HuH-7 (cell line): Measurements from ENCODE around the gene NRG3.

Source experiments
- DNase-seq: peaks from one replicate; pipeline ENCODE4 v3.0.0; 2011; ENCODE audit warnings: low spot score

Gene NRG3

GRCh38 chr10:82391971-82392370 lies 517.0 kb downstream of the NRG3 start:
- DNase-seq, result no peak

GRCh38 chr10:82392533-82392932 lies 517.5 kb downstream of the NRG3 start:
- no peak for DNase-seq

DNA sequence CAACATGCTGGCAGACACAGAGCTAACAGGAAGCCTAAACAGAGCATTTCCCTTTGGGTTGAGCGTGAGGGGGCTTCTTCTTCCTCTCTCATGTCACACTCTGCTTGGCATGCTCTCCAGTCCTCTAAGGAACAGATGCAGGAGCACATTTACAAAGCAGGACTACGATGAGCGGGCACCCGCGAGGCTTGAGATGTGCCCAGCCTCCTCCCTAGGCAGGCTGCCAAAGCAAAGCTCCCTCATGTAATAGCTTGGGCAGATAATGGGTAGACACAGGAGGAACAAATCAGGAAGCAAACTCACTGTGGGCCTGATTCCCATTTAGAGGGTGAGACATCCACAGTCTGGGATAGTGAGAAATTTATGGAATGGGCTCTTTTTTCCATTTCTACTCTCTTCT lies 519.1 kb downstream of the NRG3 start:
- DNase-seq, result no peak

DNA sequence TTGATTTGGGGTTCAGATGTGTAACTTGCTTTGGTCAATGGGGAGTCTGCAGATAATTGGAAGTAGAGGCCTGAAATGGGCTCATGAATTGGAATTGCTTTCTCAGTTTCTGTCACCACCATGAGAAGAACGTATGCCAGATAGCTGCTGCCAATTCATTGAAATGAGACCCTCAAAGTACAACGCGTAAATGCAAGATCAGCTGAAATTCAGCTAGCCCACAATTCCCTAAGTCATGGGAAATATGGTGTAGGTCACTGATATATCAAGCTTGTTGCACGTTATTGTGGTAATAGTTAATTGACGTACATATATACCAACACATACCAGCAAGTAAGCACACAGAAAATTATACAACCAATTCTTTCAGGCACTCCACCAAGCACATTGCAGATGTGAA lies 520.0 kb downstream of the NRG3 start:
- DNase-seq, result no peak

DNA sequence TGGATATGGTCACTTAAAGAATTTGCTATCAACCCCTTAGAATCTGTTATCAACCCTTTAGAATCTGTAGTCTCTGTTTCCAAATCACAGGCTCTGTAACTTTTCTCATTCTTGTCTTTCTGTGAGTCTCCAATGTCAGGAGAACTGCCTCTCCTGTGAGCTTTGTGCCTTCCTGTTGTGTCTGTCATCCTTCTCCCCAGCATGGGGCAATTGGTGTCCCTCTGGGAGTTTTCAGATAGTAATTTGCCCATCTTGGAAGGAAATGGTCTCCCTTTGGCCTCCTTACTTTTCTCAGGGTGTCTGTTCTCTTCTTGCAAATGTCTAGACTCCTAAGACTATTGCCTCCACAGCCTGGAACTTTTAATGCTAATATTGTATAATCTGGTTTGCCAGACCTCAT lies 521.9 kb downstream of the NRG3 start:
- DNase-seq, result no peak

DNA sequence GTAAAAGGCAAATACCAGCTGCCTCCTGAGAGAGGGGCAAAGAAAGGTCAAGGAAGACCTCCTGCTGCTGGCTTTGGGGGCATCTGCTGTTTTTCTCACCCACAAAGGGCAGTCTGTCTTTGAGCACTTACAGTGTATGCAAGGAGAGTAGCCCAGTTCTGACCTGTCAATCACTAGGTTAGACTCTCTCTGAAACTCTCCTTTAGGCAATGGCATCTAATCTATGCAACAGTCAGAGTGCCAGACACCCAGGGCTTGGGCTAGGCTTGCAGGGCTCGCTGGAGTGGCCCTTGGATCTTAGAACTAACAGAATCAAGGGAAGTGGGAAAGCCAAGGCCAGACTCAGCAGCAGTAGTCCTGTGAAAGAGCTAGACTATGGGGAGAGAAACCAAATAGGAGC lies 522.9 kb downstream of the NRG3 start:
- no peak for DNase-seq

GRCh38 chr10:82399850-82400249 lies 524.9 kb downstream of the NRG3 start:
- no peak for DNase-seq

- no peak for DNase-seq
Observed at GRCh38 chr10:82400841-82401240, 525.8 kb downstream of the NRG3 start.

- DNase-seq, result no peak
Observed at GRCh38 chr10:82402906-82403401, 528.0 kb downstream of the NRG3 start.

DNA sequence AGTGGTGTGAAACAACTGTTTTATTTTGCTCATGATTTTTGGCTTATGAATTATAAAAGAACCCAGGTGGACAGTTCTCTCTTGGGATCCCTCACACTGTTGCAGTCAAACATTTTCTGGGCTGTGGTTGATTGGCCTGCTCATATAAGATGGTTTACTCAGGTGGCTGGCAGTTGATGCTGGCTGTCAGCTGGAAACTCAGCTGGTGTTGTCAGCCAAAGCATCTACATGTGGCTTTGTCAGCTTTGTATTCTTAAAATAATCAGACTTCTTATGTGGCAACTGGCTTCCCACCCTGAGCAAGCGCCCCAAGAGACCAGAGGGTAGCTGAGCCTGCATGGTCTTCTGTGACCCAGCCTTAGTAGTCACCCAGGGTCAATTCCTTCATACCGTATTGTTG lies 534.7 kb downstream of the NRG3 start:
- DNase-seq, result no peak

GRCh38 chr10:82411416-82411815 lies 536.4 kb downstream of the NRG3 start:
- no peak for DNase-seq

DNA sequence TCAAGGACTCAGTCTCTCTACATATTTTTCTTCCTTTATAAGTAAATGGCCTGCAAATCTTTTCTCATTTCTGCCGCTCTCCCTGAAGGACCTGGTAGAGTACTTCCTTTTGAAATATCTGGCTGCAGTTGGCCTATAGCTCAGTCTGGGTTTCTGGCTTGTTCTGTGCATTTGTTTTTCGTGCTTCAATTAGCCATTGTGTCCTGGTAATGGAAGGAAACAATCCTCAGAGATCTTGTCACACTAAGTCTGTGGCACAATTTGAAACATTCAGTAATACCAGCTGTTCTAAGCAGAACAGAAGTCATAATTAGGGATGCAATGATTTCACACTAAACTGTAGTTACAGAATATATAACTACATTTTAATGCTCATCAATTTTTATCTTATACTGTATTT lies 545.0 kb downstream of the NRG3 start:
- DNase-seq, result no peak

GRCh38 chr10:82429302-82429701 lies 554.3 kb downstream of the NRG3 start:
- DNase-seq, result no peak

DNA sequence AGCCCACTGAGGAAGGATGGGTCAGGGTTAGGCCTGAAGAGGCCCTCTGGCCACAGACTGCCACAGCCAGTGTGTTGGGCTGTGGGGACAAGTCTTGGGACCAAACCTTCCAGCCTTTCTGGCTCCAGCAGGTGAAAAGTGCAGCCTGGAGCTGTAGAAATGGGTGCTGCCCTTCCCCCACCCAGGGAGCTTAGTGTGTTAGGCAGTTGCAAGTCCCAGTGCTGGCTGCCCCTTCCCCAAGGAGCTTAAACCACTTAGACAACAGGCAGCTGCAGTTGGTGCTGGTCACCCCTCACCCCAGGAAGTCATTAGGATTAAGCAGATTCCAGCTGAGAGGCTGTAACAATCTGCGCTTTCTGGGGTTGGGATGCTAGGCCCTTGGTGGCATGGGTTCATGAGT lies 563.3 kb downstream of the NRG3 start:
- no peak for DNase-seq

- DNase-seq, result no peak
Observed at GRCh38 chr10:82440775-82441174, 565.8 kb downstream of the NRG3 start.

DNA sequence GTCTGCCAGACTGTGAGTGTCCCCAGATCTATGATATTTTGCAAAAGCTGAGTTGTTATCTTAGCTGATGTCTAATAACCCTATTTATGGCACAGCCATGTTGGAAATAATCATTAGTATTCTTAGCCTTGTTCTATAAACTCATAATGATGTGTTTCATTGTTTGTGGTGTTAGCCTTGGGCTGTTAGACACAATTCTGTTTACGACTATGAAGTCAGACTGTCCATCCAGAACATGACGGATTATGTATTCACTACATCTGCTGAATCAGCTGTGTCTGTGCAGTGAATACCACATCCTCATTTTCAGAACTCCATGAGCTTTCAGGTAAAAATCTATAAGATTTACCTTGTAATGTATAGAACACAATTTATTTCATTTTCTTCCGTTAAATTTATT lies 577.1 kb downstream of the NRG3 start:
- DNase-seq, result no peak

DNA sequence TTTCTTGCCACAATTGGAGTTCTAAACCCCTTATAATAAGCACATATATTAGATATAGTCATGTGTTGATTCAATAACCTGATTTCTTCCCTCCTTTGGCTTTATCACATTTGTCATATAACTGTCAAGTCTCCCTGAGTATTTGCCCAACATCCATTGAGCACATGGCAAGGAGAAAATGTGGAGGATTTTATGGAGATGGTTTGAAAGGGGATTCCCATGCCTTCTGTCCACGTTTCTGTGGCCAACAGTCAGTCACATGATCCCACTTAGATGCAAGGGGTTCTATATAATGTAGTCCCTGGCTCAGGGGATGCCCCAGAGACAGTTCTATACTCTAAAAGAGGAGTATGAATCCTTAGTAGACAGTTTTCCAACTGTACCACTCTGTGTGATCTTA lies 577.7 kb downstream of the NRG3 start:
- DNase-seq, result no peak

DNA sequence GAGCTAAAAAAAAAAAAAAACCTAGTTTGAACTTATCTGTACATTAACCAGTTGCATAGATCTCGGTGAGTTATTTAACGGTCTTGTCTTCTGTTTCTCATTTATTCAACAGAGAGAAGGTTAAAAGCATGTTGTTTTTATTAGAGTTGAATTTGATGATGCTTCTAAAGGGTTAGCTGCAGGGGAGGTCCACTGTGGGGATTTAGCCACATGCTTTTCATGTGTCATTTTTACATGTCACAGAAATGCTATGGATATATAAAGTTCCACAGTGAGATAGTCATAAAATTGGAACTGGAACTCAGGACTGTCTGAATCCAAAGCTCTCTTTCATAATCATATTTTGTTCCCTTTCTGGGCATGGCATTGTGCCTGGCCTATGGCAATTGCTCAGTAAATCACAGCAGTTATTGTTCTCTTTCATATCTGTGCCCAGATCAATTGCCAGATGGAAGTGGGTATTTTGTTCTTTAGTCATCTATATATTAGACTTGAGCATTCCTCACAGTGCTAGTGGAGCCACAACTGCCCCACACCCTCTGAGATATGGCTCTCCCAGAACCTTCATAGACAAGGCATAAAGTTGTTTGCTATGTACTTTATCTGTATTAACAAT lies 578.8 kb downstream of the NRG3 start:
- no peak for DNase-seq

DNA sequence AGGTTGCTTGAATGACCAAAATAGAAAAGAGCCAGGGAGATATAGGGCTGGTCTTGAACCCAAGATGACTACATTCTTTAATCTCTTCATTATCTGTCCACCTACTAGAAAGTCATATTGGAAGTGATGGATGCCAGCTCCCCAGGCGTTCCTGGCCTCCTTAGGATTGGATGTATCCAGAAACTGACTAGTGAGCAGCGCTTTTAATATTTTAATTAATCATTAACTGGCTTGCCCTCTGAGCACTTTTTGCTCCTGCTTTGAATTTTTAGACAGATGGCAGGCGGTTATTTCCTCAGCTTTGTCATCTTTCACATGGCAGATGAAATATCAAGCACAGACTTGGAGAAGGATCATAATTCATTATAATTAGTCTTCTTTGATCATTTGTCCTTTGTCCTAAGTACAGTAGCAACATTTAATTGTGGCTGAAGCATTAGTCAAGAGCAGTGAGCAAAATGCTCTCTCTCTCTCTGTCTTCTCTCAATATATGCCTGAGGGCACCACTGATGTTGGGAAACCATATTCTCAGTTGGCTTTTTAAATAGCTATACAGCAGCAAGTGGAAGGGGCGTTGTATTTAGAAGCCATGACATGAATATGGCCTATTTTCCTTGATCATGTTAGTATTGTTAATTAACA lies 588.0 kb downstream of the NRG3 start:
- no peak for DNase-seq

GRCh38 chr10:82463614-82464013 lies 588.6 kb downstream of the NRG3 start:
- DNase-seq, result no peak

DNA sequence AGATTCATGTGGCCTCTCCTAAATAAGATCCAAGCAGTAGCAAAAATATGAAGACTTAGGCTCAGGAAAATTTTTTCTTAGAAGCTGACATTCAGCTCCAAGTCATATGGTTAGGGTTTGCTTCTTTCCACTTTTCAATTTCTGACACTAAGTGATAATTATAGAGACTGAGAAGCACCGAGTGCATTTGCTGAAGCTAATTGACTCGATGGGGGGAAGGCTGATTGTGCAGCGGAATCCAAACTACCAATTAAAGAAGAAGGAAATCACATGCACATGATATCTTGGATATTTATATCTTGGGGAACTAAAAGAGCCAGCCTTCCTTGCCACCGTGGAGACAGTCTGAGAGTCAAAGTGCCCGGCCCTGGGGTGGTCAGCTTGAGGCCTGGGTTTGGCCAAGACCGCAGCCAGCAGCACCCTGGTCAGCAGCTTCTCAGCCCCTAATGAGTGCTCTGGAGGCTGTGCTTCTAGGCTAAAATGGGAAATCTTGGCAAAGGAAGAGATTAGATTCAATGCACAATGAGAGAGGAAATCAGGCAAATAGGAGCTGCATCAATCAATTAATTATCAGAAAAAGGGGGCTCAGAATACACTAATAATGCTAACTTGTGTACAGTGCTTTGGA lies 589.3 kb downstream of the NRG3 start:
- no peak for DNase-seq

- DNase-seq, result no peak
Observed at GRCh38 chr10:82464966-82465365, 590.0 kb downstream of the NRG3 start.

GRCh38 chr10:82468453-82468852 lies 593.5 kb downstream of the NRG3 start:
- DNase-seq, result no peak
